D721Med (cell line): Measurements from ENCODE around the gene ZG16.
"Not testable (repeated sequence)": the region's sequence is repeated elsewhere in the genome, so short reads cannot be mapped to it uniquely, and the experiment has no call there.

Experiments used
- DNase-seq: peaks from one replicate; pipeline ENCODE4 v3.0.0; 2011; ENCODE audit warnings: low spot score; ENCODE audit not compliant: insufficient read length
- FAIRE-seq: peaks from 2 replicates; lab custom pipeline; 2011; peaks lifted over from hg19 to GRCh38; lab: Jason Lieb, UNC
- CTCF ChIP-seq: IDR thresholded peaks from 2 replicates; pipeline ENCODE4 v1.5.1; 2012; ENCODE audit warnings: mild to moderate bottlenecking, control low read depth; ENCODE audit not compliant: insufficient read depth; ENCODE audit errors: missing control alignments

The ZG16 gene

GRCh38 chr16:29737713-29738112, 40.3 kb upstream of the ZG16 start:
- FAIRE-seq = no peak
- no peak for DNase-seq
- no peak for TF ChIP-seq CTCF

GRCh38 chr16:29738514-29738913, 39.5 kb upstream of the ZG16 start:
- DNase-seq = no peak
- no peak for TF ChIP-seq CTCF
- no peak for FAIRE-seq

- not testable (repeated sequence) for FAIRE-seq, DNase-seq
Measured at GRCh38 chr16:29739927-29740629, 38.0 kb upstream of the ZG16 start.

GRCh38 chr16:29740630-29741015, 37.4 kb upstream of the ZG16 start:
- not testable (repeated sequence) for DNase-seq, FAIRE-seq

GRCh38 chr16:29742683-29743275, 35.3 kb upstream of the ZG16 start:
- DNase-seq (no peak), FAIRE-seq (no peak)
- no peak for TF ChIP-seq CTCF

- TF ChIP-seq CTCF = no peak
- FAIRE-seq = no peak
Measured at GRCh38 chr16:29743475-29743826, 34.6 kb upstream of the ZG16 start.

GRCh38 chr16:29743827-29744531, 34.1 kb upstream of the ZG16 start:
- TF ChIP-seq CTCF = no peak
- FAIRE-seq = no peak
- no peak for DNase-seq

More at GRCh38 chr16:29743475-29743826, 34.6 kb upstream of the ZG16 start:
- no peak for DNase-seq

- DNase-seq (no peak), FAIRE-seq (no peak)
- no peak for TF ChIP-seq CTCF
Measured at GRCh38 chr16:29744541-29745101, 33.4 kb upstream of the ZG16 start.
